WTC11 (cell line): Measurements from ENCODE around the gene NCOA6. TPM values are rescaled to one million over a fixed set of nuclear protein-coding genes. Genes with fewer than 3 reads are reported as not detected.
A peak's percentile ranks its signal among the peaks of the same experiment; 100 is the strongest.

Experiments used
- ATAC-seq: fragments of 200-7000 bp; cut with Tn5 transposase; 2 replicates; pipeline ENCODE4 v1.10.0; 2021; ENCODE audit warnings: mild to moderate bottlenecking, moderate library complexity
- CTCF ChIA-PET: fragments of 300-600 bp; sonication (Branson Sonifier 250); formaldehyde crosslinking; loops from one replicate; lab custom pipeline; 2021; ENCODE audit warnings: antibody characterized with exemption; lab: Charles Lee
- POLR2A ChIA-PET: fragments of 350-600 bp; sonication (Branson Sonifier 250); formaldehyde crosslinking; loops from one replicate; lab custom pipeline; 2021; ENCODE audit warnings: antibody characterized with exemption; lab: Charles Lee
- DNase-seq: peaks from one replicate; pipeline ENCODE4 v3.0.0; 2021; ENCODE audit warnings: low spot score
- H3K27ac Mint-ChIP-seq: 2 replicates; pipeline ENCODE4 v1.8.0; 2021; ENCODE audit warnings: mixed read lengths
- H3K27me3 Mint-ChIP-seq: 2 replicates; pipeline ENCODE4 v1.8.0; 2021; ENCODE audit warnings: low read depth, mild to moderate bottlenecking, moderate library complexity, mixed read lengths
- H3K36me3 Mint-ChIP-seq: 2 replicates; pipeline ENCODE4 v1.8.0; 2021; ENCODE audit warnings: mixed read lengths
- H3K4me1 Mint-ChIP-seq: 2 replicates; pipeline ENCODE4 v1.8.0; 2022; ENCODE audit warnings: mixed read lengths
- H3K4me3 Mint-ChIP-seq: 2 replicates; pipeline ENCODE4 v1.8.0; 2021; ENCODE audit warnings: mild to moderate bottlenecking, moderate library complexity, mixed read lengths
- H3K9me3 Mint-ChIP-seq: 2 replicates; pipeline ENCODE4 v1.8.0; 2021; ENCODE audit warnings: mixed read lengths
- ATF1 ChIP-seq: sonication (generic); formaldehyde crosslinking; IDR thresholded peaks from 2 replicates; pipeline ENCODE4 v1.8.1; 2023; ENCODE audit warnings: mild to moderate bottlenecking, moderate library complexity, missing genetic modification reagents
- CBFB ChIP-seq: sonication (generic); formaldehyde crosslinking; IDR thresholded peaks from 2 replicates; pipeline ENCODE4 v1.8.1; 2022; ENCODE audit warnings: mild to moderate bottlenecking, low read depth, missing genetic modification reagents
- CREM ChIP-seq: sonication (generic); formaldehyde crosslinking; IDR thresholded peaks from 2 replicates; pipeline ENCODE4 v1.8.1; 2022; ENCODE audit warnings: mild to moderate bottlenecking, missing genetic modification reagents, moderate library complexity
- ESRRA ChIP-seq: sonication (generic); formaldehyde crosslinking; IDR thresholded peaks from 2 replicates; pipeline ENCODE4 v1.8.1; 2022; ENCODE audit warnings: mild to moderate bottlenecking, missing genetic modification reagents, borderline replicate concordance
- ETV6 ChIP-seq: sonication (generic); formaldehyde crosslinking; IDR thresholded peaks from 2 replicates; pipeline ENCODE4 v1.8.1; 2022; ENCODE audit warnings: mild to moderate bottlenecking, missing genetic modification reagents
- GRHL2 ChIP-seq: fragments of 250-450 bp; sonication (Bioruptor Pico); IDR thresholded peaks from 2 replicates; pipeline ENCODE4 v1.8.0; 2022; ENCODE audit warnings: mild to moderate bottlenecking, moderate library complexity; ENCODE audit not compliant: insufficient replicate concordance, severe bottlenecking
- NR2C2 ChIP-seq: sonication (generic); formaldehyde crosslinking; IDR thresholded peaks from 2 replicates; pipeline ENCODE4 v1.8.0; 2022; ENCODE audit warnings: mild to moderate bottlenecking, missing genetic modification reagents
- SMAD4 ChIP-seq: sonication (generic); formaldehyde crosslinking; IDR thresholded peaks from 2 replicates; pipeline ENCODE4 v1.8.0; 2022; ENCODE audit warnings: mild to moderate bottlenecking, missing genetic modification reagents
- SOX15 ChIP-seq: fragments of 250-450 bp; sonication (Bioruptor Pico); IDR thresholded peaks from 2 replicates; pipeline ENCODE4 v1.9.0; 2021; ENCODE audit warnings: mild to moderate bottlenecking
- ZNF396 ChIP-seq: fragments of 250-450 bp; sonication (Bioruptor Pico); IDR thresholded peaks from 2 replicates; pipeline ENCODE4 v1.8.0; 2021; ENCODE audit warnings: mild to moderate bottlenecking, moderate library complexity, borderline replicate concordance
- ZNF671 ChIP-seq: fragments of 250-450 bp; sonication (Bioruptor Pico); IDR thresholded peaks from 2 replicates; pipeline ENCODE4 v1.8.0; 2021; ENCODE audit warnings: mild to moderate bottlenecking
- total RNA-seq: library from RNA; stranded (reverse); gene quantifications from 3 replicates; pipeline ENCODE4 v1.2.3, GENCODE V29; 2021
- TF ChIP-seq, protein P1 (sequence below): sonication (generic); formaldehyde crosslinking; IDR thresholded peaks from 2 replicates; pipeline ENCODE4 v1.8.0; 2023; ENCODE audit warnings: missing genetic modification reagents, mild to moderate bottlenecking, borderline replicate concordance
- TF ChIP-seq, protein P2 (sequence below): sonication (generic); formaldehyde crosslinking; IDR thresholded peaks from 2 replicates; pipeline ENCODE4 v1.8.1; 2023; ENCODE audit warnings: mild to moderate bottlenecking, missing genetic modification reagents
- TF ChIP-seq, protein P3 (sequence below): fragments of 250-450 bp; sonication (Bioruptor Pico); IDR thresholded peaks from 2 replicates; pipeline ENCODE4 v1.9.0; 2021; ENCODE audit warnings: mild to moderate bottlenecking
- TF ChIP-seq, protein P4 (sequence below): sonication (generic); formaldehyde crosslinking; IDR thresholded peaks from 2 replicates; pipeline ENCODE4 v1.8.0; 2022; ENCODE audit warnings: mild to moderate bottlenecking, missing genetic modification reagents
- TF ChIP-seq, protein P5 (sequence below): sonication (generic); formaldehyde crosslinking; conservative IDR thresholded peaks from 2 replicates; pipeline ENCODE4 v1.8.1; 2022; ENCODE audit warnings: mild to moderate bottlenecking, missing genetic modification reagents
- TF ChIP-seq, protein P6 (sequence below): sonication (generic); formaldehyde crosslinking; IDR thresholded peaks from 2 replicates; pipeline ENCODE4 v1.8.1; 2023; ENCODE audit warnings: mild to moderate bottlenecking, missing genetic modification reagents
- TF ChIP-seq, protein P7 (sequence below): sonication (generic); formaldehyde crosslinking; IDR thresholded peaks from 2 replicates; pipeline ENCODE4 v1.8.1; 2022; ENCODE audit warnings: missing genetic modification reagents, borderline replicate concordance
- TF ChIP-seq, protein P8 (sequence below): fragments of 250-450 bp; sonication (Bioruptor Pico); IDR thresholded peaks from 2 replicates; pipeline ENCODE4 v1.8.0; 2021; ENCODE audit warnings: mild to moderate bottlenecking

NCOA6 gene
- total RNA-seq, 1 experiment from 2014 or later, result 10.1 TPM

DNA sequence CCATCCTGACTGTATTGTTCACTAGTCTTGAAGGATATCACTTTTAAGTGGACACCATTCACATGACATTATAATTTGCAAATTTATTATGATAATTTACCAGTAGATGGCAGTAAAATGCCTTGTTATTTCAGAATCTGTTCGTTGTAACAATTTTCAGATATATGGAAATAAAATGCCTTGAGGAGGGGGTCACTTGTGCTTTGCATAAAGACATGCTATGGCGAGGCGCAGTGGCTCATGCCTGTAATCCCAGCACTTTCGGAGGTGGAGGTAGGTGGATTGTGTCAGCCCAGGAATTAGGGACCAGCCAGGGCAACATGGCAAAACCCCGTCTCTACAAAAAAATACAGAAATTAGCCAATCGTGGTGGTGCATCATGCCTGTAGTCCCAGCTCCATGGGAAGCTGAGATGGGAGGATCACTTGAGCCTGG, 9.0 kb upstream of the NCOA6 start (continued):
- TF ChIP-seq, protein P1, sequence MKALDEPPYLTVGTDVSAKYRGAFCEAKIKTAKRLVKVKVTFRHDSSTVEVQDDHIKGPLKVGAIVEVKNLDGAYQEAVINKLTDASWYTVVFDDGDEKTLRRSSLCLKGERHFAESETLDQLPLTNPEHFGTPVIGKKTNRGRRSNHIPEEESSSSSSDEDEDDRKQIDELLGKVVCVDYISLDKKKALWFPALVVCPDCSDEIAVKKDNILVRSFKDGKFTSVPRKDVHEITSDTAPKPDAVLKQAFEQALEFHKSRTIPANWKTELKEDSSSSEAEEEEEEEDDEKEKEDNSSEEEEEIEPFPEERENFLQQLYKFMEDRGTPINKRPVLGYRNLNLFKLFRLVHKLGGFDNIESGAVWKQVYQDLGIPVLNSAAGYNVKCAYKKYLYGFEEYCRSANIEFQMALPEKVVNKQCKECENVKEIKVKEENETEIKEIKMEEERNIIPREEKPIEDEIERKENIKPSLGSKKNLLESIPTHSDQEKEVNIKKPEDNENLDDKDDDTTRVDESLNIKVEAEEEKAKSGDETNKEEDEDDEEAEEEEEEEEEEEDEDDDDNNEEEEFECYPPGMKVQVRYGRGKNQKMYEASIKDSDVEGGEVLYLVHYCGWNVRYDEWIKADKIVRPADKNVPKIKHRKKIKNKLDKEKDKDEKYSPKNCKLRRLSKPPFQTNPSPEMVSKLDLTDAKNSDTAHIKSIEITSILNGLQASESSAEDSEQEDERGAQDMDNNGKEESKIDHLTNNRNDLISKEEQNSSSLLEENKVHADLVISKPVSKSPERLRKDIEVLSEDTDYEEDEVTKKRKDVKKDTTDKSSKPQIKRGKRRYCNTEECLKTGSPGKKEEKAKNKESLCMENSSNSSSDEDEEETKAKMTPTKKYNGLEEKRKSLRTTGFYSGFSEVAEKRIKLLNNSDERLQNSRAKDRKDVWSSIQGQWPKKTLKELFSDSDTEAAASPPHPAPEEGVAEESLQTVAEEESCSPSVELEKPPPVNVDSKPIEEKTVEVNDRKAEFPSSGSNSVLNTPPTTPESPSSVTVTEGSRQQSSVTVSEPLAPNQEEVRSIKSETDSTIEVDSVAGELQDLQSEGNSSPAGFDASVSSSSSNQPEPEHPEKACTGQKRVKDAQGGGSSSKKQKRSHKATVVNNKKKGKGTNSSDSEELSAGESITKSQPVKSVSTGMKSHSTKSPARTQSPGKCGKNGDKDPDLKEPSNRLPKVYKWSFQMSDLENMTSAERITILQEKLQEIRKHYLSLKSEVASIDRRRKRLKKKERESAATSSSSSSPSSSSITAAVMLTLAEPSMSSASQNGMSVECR (CRISPR knock-in tag), result no peak
- TF ChIP-seq GRHL2 (CRISPR knock-in tag) (no peak), SOX15 (CRISPR knock-in tag) (no peak)
- TF ChIP-seq, protein P2, sequence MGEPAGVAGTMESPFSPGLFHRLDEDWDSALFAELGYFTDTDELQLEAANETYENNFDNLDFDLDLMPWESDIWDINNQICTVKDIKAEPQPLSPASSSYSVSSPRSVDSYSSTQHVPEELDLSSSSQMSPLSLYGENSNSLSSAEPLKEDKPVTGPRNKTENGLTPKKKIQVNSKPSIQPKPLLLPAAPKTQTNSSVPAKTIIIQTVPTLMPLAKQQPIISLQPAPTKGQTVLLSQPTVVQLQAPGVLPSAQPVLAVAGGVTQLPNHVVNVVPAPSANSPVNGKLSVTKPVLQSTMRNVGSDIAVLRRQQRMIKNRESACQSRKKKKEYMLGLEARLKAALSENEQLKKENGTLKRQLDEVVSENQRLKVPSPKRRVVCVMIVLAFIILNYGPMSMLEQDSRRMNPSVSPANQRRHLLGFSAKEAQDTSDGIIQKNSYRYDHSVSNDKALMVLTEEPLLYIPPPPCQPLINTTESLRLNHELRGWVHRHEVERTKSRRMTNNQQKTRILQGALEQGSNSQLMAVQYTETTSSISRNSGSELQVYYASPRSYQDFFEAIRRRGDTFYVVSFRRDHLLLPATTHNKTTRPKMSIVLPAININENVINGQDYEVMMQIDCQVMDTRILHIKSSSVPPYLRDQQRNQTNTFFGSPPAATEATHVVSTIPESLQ, result no peak

DNA sequence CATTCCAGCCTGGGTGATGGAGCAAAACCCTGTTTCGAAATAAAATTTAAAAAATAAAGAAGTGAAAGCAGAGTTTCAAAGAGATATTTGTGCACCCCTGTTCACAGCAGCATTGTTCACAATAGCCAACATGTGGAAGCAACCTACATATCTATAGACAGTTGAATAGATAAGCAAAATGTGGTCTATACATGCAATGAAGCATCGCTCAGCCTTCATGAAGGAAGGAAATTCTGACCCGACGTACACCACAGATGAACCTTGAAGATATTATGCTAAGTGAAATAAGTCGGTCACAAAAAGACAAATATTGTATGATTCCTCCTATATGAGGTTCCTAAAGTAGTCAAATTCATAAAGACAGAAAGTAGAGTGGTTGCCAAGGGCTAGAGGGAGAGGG, 6.5 kb upstream of the NCOA6 start:
- CTCF ChIA-PET, result no interaction called here
- TF ChIP-seq CBFB (CRISPR knock-in tag) (no peak), ZNF671 (CRISPR knock-in tag) (no peak), ESRRA (no peak)
- TF ChIP-seq, protein P3, sequence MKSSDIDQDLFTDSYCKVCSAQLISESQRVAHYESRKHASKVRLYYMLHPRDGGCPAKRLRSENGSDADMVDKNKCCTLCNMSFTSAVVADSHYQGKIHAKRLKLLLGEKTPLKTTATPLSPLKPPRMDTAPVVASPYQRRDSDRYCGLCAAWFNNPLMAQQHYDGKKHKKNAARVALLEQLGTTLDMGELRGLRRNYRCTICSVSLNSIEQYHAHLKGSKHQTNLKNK (CRISPR knock-in tag), result no peak
- TF ChIP-seq, protein P4, sequence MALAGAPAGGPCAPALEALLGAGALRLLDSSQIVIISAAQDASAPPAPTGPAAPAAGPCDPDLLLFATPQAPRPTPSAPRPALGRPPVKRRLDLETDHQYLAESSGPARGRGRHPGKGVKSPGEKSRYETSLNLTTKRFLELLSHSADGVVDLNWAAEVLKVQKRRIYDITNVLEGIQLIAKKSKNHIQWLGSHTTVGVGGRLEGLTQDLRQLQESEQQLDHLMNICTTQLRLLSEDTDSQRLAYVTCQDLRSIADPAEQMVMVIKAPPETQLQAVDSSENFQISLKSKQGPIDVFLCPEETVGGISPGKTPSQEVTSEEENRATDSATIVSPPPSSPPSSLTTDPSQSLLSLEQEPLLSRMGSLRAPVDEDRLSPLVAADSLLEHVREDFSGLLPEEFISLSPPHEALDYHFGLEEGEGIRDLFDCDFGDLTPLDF (CRISPR knock-in tag), result no peak
- ATAC-seq, result no peak
- Mint-ChIP-seq H3K4me3 (no peak overlapping the region), H3K27me3 (peaks cover 12% of the 10 kb centered on the region), H3K36me3 (peaks cover 5% of the 10 kb centered on the region; the same call in 1 of the 2 replicates), H3K4me1 (no peaks in the 10 kb centered on the region), H3K9me3 (peaks cover 13% of the 10 kb centered on the region), H3K27ac (no peak overlapping the region)
- no peak for DNase-seq
- POLR2A ChIA-PET, result no interaction called here

DNA sequence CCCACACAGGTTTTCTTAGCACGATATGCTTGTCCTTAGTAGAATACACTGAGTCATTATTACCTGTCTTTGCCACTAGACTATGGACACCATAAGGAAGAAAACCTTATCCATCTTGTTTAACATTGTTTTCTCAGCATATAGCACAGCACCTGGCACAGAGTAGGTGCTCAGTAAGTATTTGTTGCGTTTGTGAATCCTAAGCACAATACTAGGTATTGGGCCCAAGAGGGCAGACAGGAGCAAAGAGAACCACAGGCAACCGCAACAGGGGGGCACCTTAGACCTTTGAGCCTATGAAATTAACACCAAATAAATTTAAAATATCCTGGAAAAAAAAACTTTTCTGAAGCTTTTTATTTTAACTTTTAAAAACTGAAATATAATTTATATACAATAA, 3.7 kb upstream of the NCOA6 start:
- ChIA-PET CTCF (no interaction called here), POLR2A (no interaction called here)
- DNase-seq, result no peak
- Mint-ChIP-seq H3K4me1 (peaks cover 6% of the 10 kb centered on the region), H3K27ac (peak overlapping the region; percentile 85), H3K36me3 (no peaks in the 10 kb centered on the region), H3K9me3 (no peaks in the 10 kb centered on the region; the same call in 1 of the 2 replicates), H3K4me3 (no peak overlapping the region), H3K27me3 (peaks cover 9% of the 10 kb centered on the region)
- ATAC-seq, result no peak
- TF ChIP-seq, protein P5, sequence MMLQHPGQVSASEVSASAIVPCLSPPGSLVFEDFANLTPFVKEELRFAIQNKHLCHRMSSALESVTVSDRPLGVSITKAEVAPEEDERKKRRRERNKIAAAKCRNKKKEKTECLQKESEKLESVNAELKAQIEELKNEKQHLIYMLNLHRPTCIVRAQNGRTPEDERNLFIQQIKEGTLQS, result no peak
- TF ChIP-seq, protein P4 (CRISPR knock-in tag), result no peak
- TF ChIP-seq, protein P6, sequence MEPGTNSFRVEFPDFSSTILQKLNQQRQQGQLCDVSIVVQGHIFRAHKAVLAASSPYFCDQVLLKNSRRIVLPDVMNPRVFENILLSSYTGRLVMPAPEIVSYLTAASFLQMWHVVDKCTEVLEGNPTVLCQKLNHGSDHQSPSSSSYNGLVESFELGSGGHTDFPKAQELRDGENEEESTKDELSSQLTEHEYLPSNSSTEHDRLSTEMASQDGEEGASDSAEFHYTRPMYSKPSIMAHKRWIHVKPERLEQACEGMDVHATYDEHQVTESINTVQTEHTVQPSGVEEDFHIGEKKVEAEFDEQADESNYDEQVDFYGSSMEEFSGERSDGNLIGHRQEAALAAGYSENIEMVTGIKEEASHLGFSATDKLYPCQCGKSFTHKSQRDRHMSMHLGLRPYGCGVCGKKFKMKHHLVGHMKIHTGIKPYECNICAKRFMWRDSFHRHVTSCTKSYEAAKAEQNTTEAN (CRISPR knock-in tag), result no peak
- no peak for TF ChIP-seq ETV6 (CRISPR knock-in tag)
- no peak for TF ChIP-seq CREM
- TF ChIP-seq, protein P7, sequence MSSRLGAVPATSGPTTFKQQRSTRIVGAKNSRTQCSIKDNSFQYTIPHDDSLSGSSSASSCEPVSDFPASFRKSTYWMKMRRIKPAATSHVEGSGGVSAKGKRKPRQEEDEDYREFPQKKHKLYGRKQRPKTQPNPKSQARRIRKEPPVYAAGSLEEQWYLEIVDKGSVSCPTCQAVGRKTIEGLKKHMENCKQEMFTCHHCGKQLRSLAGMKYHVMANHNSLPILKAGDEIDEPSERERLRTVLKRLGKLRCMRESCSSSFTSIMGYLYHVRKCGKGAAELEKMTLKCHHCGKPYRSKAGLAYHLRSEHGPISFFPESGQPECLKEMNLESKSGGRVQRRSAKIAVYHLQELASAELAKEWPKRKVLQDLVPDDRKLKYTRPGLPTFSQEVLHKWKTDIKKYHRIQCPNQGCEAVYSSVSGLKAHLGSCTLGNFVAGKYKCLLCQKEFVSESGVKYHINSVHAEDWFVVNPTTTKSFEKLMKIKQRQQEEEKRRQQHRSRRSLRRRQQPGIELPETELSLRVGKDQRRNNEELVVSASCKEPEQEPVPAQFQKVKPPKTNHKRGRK (CRISPR knock-in tag), result no peak
- no peak for TF ChIP-seq ATF1 (CRISPR knock-in tag)
- no peak for TF ChIP-seq SMAD4
- no peak for TF ChIP-seq GRHL2 (CRISPR knock-in tag)
- TF ChIP-seq, protein P8, sequence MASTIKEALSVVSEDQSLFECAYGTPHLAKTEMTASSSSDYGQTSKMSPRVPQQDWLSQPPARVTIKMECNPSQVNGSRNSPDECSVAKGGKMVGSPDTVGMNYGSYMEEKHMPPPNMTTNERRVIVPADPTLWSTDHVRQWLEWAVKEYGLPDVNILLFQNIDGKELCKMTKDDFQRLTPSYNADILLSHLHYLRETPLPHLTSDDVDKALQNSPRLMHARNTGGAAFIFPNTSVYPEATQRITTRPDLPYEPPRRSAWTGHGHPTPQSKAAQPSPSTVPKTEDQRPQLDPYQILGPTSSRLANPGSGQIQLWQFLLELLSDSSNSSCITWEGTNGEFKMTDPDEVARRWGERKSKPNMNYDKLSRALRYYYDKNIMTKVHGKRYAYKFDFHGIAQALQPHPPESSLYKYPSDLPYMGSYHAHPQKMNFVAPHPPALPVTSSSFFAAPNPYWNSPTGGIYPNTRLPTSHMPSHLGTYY (CRISPR knock-in tag), result no peak
- TF ChIP-seq NR2C2 (CRISPR knock-in tag), result no peak
- TF ChIP-seq ZNF396 (CRISPR knock-in tag), result no peak
